CD4-positive, alpha-beta T cell treated with Interleukin-1 beta for 1 hour (primary cell): Measurements from ENCODE around the gene KCNN1.
A peak's percentile ranks its signal among the peaks of the same experiment; 100 is the strongest.
"Not testable (repeated sequence)": the region's sequence is repeated elsewhere in the genome, so short reads cannot be mapped to it uniquely, and the experiment has no call there.

Experiments used
- DNase-seq, 2 donors: peaks; one replicate each; pipeline ENCODE4 v3.0.0-alpha.2; 2020 to 2022

The KCNN1 gene

DNA sequence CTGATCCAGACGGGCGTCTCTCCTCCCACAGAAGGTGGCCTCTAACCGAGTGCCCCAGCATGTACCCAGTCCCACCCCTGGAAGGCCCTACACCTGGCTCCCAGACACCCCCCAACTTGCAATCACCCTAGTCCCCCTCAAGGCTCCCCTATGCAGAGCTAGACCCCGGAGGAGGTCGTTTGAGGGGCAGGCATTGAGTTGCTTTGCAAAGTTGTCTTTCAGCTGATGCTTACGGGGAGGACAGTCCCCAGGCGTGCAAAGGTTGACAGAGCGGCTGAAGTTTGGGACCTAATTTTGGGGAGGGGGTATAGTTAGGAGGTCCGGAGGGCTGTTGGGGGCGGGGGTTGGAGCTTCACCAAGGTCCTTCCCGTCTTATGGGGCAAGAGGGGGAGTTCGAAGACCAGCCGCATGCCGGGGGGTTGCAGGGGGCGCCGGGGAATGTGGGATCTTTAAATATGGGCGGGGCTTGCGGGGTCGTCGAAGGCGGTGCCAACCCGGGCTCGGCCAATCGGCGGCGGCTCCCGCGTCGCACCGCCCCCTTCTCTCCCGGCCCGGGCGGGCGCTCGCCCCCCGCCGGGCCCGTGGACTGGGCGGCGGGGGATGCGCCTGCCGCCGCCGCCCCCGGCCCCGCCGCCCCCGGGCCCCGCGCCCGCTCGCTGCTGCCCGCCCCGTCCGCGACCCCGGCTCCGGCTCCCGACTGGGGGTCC, at the start of gene KCNN1:
Gene KCNN1, plus strand, starts transcription at position 558 of the 707 bp plus-strand sequence. CDS start 6,782 bp downstream, outside the sequence.
- no peak for DNase-seq

DNA sequence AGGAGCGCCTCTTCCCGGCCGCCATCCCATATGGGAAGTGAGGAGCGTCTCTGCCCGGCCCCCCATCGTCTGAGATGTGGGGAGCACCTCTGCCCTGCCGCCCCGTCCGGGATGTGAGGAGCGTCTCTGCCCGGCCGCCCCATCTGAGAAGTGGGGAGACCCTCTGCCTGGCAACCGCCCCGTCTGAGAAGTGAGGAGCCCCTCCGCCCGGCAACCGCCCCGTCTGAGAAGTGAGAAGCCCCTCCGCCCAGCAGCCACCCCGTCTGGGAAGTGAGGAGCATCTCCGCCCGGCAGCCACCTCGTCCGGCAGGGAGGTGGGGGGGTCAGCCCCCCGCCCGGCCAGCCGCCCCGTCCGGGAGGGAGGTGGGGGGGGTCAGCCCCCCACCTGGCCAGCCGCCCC, 48.8 kb upstream of the KCNN1 start:
- DNase-seq: not testable (repeated sequence)

DNA sequence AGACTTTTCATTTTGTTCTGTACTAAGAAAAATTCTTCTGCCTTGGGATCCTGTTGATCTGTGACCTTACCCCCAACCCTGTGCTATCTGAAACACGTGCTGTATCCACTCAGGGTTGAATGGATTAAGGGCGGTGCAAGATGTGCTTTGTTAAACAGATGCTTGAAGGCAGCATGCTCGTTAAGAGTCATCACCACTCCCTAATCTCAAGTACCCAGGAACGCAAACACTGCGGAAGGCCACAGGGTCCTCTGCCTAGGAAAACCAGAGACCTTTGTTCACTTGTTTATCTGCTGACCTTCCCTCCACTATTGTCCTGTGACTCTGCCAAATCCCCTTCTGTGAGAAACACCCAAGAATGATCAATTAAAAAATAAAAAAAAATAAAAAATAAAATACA, 47.8 kb upstream of the KCNN1 start:
- DNase-seq: not testable (repeated sequence)

DNA sequence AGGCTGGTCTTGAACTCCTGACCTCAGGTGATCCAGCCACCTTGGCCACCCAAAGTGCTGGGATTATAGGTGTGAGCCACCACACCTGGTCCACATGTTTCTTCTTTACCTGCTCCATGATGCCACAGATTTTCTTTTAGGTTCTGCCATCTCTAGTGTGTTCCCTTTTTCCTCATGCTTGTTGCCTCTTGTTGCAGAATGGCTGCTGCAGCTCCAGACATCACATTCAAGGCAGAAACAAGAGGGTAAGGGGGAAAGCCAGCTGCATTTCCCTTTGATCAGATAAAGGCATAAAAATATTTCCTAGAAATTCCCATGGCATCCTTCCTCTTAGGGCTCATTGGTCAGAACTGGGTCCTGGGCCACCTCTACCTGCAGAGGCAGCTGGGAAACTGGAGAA, 46.4 kb upstream of the KCNN1 start:
- DNase-seq: no peak

DNA sequence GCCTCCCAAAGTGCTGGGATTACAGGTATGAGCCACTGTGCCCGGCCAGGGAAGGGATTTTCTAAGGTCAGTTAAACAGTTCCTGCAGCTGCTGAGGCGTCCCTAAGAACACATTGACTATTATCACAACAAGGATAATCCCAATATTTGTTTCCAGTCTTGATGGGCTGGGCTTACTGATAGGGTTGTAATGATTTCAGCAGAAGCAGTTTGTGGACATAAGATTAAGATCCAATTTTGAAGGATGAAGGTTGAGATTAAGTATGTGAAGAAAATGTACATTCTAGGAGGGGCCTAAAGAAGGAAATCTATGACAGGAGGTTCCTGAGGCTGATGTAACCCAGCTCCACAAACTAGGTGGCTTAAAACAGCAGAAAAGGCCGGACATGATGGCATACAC, 44.8 kb upstream of the KCNN1 start:
- no peak for DNase-seq

DNA sequence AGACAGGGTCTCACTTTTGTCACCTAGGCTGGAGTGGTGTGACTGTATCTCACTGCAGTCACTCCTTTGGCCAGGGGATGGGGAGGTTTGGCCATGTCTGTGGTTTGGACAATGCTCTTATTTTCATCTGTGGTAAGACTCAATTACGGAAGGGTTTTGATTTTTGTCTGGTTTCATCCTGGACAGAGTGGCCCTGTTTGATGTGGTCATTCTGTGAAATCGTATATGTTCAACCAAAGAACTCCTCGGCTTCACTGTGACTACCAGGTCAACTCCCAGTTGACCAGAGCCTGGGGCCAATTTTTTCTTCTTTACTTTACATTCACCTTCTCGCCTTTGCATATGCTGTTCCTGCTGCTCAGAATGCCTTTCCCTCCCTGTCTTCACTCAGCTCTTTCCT, 40.9 kb upstream of the KCNN1 start:
- DNase-seq: no peak

DNA sequence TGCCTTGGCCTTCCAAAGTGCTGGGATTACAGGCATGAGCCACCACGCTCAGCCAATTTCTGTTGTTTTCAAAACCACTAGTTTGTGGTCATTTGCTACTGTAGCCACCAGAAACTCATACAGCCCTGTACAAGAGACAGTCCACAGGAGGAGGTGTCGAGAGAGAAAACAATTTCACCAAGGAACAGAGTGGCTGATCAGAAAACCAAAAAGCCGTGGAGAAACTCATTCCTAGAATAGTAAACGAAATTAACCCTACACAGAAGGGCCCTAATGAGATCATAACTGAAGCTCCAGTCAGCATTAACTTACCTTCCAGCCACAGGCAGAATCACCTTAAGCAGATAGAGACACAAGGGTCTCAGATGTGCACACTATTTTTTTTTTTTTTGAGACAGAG, 37.9 kb upstream of the KCNN1 start:
- no peak for DNase-seq

DNA sequence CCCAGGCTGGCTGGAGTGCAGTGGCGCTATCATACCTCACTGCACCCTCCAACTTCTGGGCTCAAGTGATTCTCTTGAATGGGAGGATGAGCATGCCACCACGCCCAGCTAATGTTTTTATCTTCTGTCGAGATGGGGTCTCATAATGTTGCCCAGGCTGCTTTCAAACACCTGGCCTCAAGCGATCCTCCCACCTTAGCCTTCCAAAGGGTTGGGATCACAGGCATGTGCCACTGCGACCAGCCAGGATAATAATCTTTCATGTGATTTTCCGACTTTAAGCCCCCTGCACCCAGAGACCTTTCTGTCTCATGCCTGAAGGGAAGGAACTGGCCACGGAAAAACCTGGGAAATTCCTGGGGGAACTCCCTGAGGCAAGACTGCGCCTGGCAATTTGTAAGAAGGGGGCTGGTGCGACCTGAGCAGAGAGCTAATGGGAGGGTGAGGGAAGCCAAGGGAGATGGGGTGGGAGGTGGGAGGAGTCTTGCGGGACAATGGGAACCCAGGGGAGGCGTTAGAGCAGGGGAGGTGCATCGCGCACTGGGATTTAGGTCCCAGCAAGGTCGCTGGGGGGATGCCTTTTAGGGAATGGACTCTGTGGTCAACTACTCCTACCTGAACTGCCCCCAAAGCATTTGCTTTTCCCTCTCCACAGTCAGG, 35.2 kb upstream of the KCNN1 start:
- no peak for DNase-seq

DNA sequence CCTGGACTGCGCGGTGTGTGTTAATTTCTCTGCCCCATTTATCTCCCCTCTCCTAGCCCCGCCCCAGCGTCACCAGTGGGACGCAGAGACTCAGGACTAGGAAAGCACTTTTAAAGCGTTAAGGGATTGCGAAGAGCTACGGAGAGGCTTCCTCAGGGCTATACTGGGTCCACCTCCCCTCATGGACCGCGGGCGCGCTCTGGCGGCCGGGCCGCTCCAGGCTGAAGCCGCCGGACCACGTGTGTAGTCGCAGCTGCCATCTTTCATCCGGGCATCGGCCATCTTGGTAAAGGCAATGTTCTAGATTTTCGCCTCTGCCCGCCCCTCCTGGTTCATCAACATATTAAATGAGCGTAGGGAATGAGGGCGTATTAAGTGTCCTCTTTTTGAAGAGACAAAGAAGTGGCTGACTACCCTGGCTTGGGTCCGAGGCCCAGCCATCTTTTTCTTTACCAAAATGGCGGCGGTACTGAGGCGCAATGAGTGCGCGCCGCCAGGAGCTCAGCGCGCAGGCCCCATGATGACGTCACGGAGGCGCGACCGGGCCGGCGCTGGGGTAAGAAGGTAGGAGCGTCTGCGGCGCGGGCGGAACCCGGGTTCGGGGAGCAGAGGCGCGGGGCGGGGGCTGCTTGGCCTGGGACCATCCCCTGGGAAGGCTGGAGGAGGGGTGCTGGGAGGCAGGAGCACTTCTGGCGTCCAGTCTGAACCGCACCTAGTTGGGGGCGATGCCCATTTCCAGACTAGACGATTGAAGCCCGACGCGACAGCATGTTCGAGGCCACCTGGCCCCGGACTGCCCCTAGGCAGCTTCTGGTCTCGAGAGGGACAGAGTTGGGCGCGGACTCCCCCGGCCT, 34.2 kb upstream of the KCNN1 start, which contains the start of gene CCDC124:
Gene CCDC124, plus strand, starts transcription at position 531 of the 854 bp plus-strand sequence. CDS start 3,406 bp downstream, outside the sequence.
- DNase-seq: peak; percentile 93 to 95

DNA sequence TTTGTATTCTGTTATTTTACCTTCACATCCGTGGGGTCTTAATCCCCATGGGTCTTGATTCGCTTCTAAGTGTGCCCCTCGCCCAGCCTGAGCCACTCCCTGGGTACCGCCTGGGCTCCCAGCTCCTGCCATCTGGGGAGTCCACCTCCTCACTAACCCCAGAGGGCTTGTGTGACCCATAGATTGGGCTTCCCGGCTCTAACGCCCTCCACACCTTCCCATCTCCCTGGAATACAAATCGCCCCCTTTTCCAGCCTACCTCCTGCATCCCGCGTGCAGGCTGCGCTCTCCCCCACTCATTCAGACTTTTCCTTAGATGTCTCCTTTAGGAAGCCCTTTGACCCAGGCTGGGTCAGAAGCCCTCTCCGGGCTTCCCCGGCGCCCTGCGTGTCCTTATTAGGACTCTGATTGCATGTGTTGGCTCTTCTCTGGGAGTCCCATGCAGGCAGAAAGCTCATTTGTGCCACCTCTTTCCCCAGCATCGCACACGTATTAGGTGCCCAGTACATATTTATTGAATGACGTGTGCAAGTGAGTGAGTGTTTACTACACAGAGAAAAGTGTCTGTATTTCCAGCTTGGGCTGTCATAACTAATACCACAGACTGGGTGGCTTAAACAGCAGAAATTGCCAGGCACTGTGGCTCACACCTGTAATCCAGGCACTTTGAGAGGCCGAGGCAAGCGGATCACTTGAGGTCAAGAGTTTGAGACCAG, 33.3 kb upstream of the KCNN1 start:
- DNase-seq: no peak

DNA sequence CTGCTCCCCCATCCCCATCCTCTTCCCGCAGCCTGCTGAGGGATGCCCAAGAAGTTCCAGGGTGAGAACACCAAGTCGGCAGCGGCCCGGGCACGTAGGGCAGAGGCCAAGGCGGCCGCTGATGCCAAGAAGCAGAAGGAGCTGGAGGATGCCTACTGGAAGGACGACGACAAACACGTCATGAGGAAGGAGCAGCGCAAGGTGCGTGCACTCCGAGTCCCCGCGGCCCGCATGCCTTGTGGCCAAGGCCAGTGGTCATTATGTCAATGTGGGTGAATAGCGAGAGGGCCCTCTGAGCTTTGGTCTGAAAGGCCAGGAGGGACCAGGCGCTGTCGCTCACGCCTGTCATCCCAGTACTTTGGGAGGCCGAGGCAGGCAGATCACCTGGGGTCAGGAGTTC, 30.5 kb upstream of the KCNN1 start:
- DNase-seq: no peak

DNA sequence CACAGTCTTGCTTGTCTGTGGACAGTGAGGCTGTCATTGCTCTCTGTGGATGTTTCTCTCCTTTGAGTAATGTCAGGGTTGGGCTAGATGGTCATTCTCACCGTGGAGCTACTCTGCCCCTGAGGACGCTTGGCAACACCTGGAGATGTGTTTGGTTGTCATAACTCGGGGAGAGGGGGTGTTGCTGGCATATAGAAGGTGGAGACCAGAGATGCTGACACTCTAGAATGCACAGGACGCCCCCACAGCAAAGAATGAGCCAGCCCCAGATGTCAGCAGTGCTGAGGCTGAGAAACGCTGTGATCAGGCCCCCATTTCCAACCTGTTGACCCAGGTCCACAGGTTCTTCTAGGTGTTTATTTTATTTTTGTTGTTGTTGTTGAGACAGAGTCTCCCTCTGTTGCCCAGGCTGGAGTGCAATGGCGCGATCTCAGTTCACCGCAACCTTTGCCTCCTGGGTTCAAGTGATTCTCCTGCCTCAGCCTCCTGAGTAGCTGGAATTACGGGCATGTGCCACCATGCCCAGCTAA, 29.5 kb upstream of the KCNN1 start:
- DNase-seq: no peak

DNA sequence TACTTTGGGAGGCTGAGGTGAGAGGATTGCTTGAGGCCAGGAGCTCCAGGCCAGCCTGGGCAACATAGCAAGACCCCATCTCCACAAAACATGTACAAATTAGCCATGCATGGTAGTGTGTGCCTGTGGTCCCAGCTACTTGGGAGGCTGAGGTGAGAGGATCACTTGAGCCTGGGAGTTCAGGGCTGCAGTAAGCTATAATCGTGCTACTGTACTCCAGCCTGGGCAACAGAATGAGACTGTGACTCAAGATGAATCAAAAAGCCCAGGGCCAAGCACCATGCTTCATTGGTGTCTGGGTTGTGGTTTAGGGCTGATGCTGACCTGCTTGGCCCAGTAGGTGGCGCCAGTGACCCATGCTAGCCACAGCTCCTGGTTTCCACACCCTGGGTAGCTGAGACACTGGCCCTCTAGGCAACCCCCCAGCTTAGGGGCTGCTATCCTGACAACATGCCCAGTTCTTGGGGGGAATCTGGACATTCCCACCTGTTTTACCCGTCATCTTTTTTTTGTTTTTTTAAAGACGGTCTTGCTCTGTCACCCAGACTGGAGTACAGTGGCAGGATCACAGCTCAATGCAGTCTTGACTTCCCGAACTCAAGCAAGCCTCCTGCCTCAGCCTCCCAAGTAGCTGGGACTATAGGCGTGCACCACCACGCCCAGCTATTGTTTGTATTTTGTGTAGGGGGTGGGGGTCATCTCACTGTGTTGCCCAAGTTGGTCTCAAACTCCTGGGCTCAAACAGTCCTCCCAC, 28.6 kb upstream of the KCNN1 start:
- peak; percentile 83 to 86 for DNase-seq

DNA sequence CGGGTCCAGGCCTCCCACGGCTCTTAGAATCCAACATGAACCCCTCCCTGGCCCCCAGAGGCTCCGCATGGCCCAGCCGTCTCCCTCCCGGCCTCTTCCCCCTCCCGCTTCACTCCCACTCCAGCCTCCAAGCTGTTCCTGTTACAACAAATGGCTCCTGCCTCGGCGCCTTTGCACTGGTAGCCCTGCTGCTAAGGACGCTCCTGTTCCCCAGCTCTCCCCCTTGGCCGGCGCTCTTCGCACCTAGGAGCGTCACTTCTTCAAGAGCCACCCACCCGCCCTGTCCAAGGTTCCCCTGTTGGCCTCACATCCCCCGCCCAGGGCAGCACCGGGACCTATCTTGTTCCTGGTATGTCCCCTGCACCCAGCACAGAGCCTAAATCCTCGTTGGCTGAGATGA, 24.7 kb upstream of the KCNN1 start:
- DNase-seq: no peak

DNA sequence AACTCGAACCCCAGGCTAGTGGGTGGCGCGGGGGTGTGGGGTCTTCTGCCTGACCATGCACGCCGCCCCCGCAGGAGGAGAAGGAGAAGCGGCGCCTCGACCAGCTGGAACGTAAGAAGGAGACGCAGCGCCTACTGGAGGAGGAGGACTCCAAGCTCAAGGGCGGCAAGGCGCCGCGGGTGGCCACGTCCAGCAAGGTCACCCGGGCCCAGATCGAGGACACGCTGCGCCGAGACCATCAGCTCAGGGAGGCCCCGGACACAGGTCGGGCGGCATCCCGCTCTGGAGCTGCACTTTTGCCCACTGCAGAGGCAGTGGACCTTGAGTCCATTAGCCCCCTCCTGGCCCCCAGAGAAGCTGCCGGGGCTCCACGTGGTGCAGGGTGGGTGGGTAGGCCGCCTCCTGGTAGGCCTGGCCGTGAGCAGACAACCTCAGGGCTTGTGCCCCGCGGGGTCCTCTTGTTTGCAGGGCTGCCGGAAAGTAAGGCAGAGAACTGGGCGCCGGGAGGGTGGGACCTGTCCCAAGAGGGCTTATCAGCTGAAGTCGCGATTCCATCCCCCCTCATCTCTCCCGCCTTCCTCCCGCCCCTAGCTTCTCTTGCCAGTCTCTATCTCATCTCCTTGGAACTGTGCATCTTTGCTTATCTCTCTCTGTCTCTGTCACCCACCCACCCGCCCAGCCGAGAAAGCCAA, 24.2 kb upstream of the KCNN1 start:
- no peak for DNase-seq

DNA sequence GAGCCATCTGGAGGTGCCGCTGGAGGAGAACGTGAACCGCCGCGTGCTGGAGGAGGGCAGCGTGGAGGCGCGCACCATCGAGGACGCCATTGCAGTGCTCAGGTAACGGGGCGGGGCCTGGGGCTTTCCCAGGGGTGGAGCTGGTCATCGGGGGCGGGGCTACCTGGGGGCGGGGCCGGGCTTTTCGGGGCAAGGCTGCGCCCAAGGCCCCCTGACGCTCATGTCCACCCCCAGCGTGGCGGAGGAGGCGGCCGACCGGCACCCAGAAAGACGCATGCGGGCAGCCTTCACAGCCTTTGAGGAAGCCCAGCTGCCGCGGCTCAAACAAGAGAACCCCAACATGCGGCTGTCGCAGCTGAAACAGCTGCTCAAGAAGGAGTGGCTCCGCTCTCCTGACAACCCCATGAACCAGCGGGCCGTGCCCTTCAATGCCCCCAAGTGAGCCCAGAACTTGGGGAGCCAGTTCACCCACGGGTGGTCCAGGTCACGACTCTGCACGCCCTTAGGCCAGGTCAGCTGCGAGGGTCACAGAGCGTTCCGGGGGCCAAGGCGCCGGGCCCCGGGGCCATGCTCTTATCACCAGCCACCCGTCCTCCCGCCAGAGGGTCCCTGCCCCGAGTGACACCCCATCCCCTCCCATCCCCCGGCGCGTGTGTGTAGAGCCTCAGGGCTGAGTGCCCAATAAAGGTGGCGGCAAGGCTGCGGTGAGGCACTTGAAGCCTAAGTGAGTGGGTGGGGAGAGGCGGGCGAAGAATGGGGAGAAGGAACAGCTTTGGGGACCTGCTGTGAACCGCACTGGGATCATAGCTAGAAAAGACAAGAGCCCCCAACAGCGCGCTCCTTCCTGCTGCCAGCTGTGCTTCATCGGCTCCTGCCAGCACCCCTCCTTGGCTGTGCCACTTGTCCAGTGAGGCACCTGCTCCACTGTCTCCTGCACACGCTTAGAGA, 23.4 kb upstream of the KCNN1 start:
- DNase-seq: no peak

DNA sequence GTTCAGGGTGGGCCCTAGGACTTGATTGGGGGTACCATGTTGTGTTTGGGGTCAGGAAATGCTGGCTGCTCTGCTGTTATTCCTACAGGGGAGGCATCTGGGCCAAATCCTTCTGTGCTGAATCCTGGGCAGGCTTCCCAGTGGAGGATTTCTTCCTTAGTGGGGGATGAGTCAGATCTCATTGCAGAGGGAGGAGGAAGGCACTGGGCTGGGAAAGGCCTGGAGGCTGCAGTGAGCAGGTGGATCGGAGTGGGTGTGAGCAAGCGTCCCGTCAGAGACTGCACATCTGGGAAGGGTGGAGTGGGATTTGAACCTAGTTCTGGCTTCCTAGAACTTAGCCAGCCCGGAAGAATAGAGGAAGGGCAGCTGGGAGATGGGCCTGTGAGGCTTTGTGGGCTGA, 22.6 kb upstream of the KCNN1 start:
- no peak for DNase-seq

DNA sequence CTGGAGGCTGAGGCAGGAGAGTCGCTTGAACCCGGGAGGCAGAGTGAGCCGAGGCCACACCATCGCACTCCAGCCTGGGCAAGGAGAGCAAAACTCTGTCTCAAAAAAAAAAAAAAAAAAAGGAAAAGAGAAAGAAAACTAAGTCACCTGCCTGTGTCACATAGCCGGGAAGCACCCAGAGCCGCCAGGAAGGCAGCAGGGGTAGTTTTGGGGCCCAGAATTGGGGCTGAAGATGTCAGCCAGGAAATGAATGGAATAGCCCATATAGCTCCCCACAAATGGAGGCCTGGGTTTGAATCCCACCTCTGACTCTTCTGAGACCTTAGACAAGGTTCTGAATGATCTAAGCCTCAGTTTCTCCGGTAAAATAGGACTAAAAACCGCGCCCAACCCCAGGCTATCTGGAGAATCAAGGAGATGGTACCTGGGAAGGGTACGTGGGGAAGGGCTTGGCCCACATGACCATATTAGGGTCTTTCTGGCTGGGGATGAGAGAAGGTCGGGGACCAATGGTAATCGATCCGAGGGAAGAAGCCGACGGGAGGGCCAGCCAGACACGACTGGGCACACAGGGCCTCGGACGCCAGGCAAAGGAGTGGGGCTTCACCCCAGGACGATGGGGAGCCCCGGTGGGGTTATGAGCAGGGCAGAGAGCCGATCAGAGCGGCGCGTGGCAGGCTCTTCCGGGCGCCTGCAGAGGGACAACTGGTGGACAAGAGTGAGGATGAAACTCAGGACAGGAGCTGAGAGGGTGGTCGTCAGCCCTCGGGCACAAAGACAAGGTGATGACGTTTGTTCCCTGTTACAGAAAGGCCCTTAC, 19.7 kb upstream of the KCNN1 start:
- peak in 1 of 2 donors; percentile 42 for DNase-seq
